SHP77 treated with DMSO at 0.1 percent for 48 hours (cell line): ENCODE measurements around the gene TRIM44.

Source experiments
- DNase-seq: peaks from one replicate; lab custom pipeline; 2025; lab: John Stamatoyannopoulos, UW

TRIM44 gene

GRCh38 chr11:35717520-35717919, 54.9 kb downstream of the TRIM44 start:
- DNase-seq, result no peak

GRCh38 chr11:35721651-35722282, 59.2 kb downstream of the TRIM44 start:
- no peak for DNase-seq

- no peak for DNase-seq
Measured at GRCh38 chr11:35722641-35723040, 60.1 kb downstream of the TRIM44 start.

GRCh38 chr11:35723493-35723892, 60.9 kb downstream of the TRIM44 start:
- DNase-seq, result no peak

GRCh38 chr11:35723913-35724312, 61.3 kb downstream of the TRIM44 start:
- DNase-seq, result no peak

- DNase-seq, result no peak
Measured at GRCh38 chr11:35725885-35726284, 63.3 kb downstream of the TRIM44 start.

GRCh38 chr11:35727140-35727539, 64.6 kb downstream of the TRIM44 start:
- DNase-seq, result no peak

GRCh38 chr11:35730254-35730653, 67.7 kb downstream of the TRIM44 start:
- DNase-seq, result no peak

- no peak for DNase-seq
Measured at GRCh38 chr11:35734669-35735410, 72.3 kb downstream of the TRIM44 start.

- DNase-seq, result no peak
Measured at GRCh38 chr11:35735411-35735810, 72.8 kb downstream of the TRIM44 start.

GRCh38 chr11:35735903-35736302, 73.3 kb downstream of the TRIM44 start:
- peak; percentile 25 for DNase-seq

- no peak for DNase-seq
Measured at GRCh38 chr11:35736952-35737351, 74.4 kb downstream of the TRIM44 start.

- no peak for DNase-seq
Measured at GRCh38 chr11:35740061-35740799, 77.7 kb downstream of the TRIM44 start.

GRCh38 chr11:35742707-35743454, 80.3 kb downstream of the TRIM44 start:
- DNase-seq, result no peak

GRCh38 chr11:35746356-35747153, 84.0 kb downstream of the TRIM44 start:
- DNase-seq, result no peak

- peak; percentile 3 for DNase-seq
Measured at GRCh38 chr11:35747668-35748067, 85.1 kb downstream of the TRIM44 start.

- DNase-seq, result no peak
Measured at GRCh38 chr11:35748644-35749043, 86.1 kb downstream of the TRIM44 start.

- DNase-seq, result no peak
Measured at GRCh38 chr11:35750315-35750714, 87.7 kb downstream of the TRIM44 start.

GRCh38 chr11:35750981-35751663, 88.5 kb downstream of the TRIM44 start:
- DNase-seq, result no peak

GRCh38 chr11:35751664-35752061, 89.1 kb downstream of the TRIM44 start:
- DNase-seq, result no peak

GRCh38 chr11:35752115-35752514, 89.5 kb downstream of the TRIM44 start:
- no peak for DNase-seq
